ENCODE measurements around the gene SBSN. TPM values are rescaled to one million over a fixed set of nuclear protein-coding genes. Genes with fewer than 3 reads are reported as not detected.
"Not testable (repeated sequence)": the region's sequence is repeated elsewhere in the genome, so short reads cannot be mapped to it uniquely, and the experiment has no call there.

SBSN gene
- total RNA-seq, 2 experiments from 2014 or later, result not detected

DNA sequence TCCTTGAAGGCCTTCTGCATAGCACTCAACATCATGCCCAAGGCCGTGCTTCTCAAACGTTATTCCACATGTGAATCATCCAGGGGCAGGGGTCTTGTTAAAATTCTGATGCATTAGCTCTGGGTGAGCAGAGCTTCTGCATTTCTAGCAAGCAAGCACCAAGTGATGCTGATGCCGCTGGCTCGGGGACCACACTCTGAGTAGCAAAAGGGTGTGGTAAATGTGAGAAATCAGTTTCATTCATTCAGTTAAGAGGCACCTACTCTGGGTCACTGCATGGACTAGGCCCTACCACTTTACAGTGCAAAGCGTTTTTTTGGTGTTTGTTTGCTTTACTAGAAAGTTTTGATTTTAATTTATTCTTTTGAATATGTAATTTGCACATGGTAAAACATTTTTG lies 45.0 kb downstream of the SBSN start:
- no peak for DNase-seq (ENCODE audit: low spot score)
- BruUV-seq (replicated peaks), result no TSS peak
- H3K4me1 ChIP-seq (ENCODE audit: insufficient read depth, low read length, poor library complexity, severe bottlenecking), result peaks cover 11% of the 10 kb centered on the region
- TF ChIP-seq, protein P1, sequence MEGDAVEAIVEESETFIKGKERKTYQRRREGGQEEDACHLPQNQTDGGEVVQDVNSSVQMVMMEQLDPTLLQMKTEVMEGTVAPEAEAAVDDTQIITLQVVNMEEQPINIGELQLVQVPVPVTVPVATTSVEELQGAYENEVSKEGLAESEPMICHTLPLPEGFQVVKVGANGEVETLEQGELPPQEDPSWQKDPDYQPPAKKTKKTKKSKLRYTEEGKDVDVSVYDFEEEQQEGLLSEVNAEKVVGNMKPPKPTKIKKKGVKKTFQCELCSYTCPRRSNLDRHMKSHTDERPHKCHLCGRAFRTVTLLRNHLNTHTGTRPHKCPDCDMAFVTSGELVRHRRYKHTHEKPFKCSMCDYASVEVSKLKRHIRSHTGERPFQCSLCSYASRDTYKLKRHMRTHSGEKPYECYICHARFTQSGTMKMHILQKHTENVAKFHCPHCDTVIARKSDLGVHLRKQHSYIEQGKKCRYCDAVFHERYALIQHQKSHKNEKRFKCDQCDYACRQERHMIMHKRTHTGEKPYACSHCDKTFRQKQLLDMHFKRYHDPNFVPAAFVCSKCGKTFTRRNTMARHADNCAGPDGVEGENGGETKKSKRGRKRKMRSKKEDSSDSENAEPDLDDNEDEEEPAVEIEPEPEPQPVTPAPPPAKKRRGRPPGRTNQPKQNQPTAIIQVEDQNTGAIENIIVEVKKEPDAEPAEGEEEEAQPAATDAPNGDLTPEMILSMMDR (conservative IDR thresholded peaks at IDR 0.05; ENCODE audit: low read length), result no peak
- TF ChIP-seq EZH2phosphoT487 (IDR thresholded peaks at IDR 0.05; ENCODE audit: borderline replicate concordance, low read depth, low read length), result no peak
- no peaks in the 10 kb centered on the region for H4K20me1 ChIP-seq (ENCODE audit: insufficient read depth, low read length)
- POLR2A ChIA-PET, result no interaction called here
- no peak overlapping the region for H3K4me2 ChIP-seq (ENCODE audit: low read length)
- intact Hi-C loops (cut with micrococcal nuclease; ENCODE audit: unreplicated experiment), result no loop called here
- no peak overlapping the region for H3K27ac ChIP-seq (ENCODE audit: low read depth, low read length, poor library complexity, severe bottlenecking)
- no peak overlapping the region for H3K4me3 ChIP-seq (ENCODE audit: low read depth, low read length, poor library complexity, severe bottlenecking)
- no peaks in the 10 kb centered on the region for H3K79me2 ChIP-seq (ENCODE audit: insufficient read depth, low read depth, low read length)
- H2AFZ ChIP-seq (ENCODE audit: low read length), result no peak overlapping the region
- H3K9me2 ChIP-seq (ENCODE audit: insufficient read depth, low read length), result no peaks in the 10 kb centered on the region
- H3K36me3 ChIP-seq (ENCODE audit: insufficient read depth, low read length), result no peaks in the 10 kb centered on the region
- CTCF ChIA-PET (ENCODE audit: unreplicated experiment), result no interaction called here
- no peaks in the 10 kb centered on the region for H3K9me3 ChIP-seq (ENCODE audit: low read length)

DNA sequence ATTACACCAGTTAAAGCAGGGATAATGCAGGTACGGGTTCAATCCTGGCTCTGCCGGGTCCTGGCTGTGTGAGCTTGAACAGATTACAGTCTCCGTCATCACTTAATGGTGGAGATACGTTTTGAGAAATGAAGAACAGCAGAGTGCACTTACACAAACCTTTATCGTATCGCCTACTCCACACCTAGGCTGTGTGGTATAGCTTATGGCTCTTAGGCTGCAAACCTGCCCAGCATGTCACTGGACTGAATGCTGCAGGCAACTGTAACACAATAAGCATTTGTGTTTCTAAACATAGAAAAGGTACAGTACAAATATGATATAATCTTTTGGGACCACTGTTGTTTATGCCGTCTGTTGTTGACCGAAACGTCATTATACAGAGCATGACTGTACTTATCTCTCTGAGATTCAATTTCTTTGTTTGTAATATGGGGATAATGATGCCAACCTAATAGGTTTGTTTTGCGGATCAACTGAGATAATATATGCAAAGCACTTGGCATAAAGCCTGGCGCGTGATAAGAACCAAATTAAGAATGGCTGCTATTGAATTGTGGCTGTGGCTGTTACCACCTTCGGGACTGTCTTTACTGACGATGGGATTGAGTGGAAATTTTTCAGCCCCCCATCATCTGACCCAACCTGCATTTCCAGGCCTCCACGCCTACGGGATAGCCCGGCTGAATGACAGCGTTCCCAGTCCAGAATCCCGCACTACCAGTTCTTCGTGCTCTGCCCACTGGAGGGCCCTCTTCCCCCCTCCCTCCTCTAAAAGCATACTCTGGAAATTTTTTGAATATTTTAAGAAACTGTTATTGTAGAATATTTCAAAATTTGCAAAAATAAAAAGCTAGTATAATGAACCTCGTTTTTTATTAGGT lies 49.1 kb downstream of the SBSN start:
- no peak overlapping the region for H3K4me3 ChIP-seq (ENCODE audit: low read depth, low read length, poor library complexity, severe bottlenecking)
- H4K20me1 ChIP-seq (ENCODE audit: insufficient read depth, low read length), result no peaks in the 10 kb centered on the region
- TF ChIP-seq EZH2phosphoT487 (IDR thresholded peaks at IDR 0.05; ENCODE audit: borderline replicate concordance, low read depth, low read length), result no peak
- TF ChIP-seq, protein P1 (conservative IDR thresholded peaks at IDR 0.05; ENCODE audit: low read length), result no peak
- H3K79me2 ChIP-seq (ENCODE audit: insufficient read depth, low read depth, low read length), result no peaks in the 10 kb centered on the region
- H3K27ac ChIP-seq (ENCODE audit: low read depth, low read length, poor library complexity, severe bottlenecking), result no peak overlapping the region
- H3K4me1 ChIP-seq (ENCODE audit: insufficient read depth, low read length, poor library complexity, severe bottlenecking), result peaks cover under 1% of the 10 kb centered on the region
- no peak overlapping the region for H2AFZ ChIP-seq (ENCODE audit: low read length)
- DNase-seq (ENCODE audit: low spot score), result no peak
- H3K36me3 ChIP-seq (ENCODE audit: insufficient read depth, low read length), result no peaks in the 10 kb centered on the region
- BruUV-seq (replicated peaks), result no TSS peak
- H3K4me2 ChIP-seq (ENCODE audit: low read length), result no peak overlapping the region
- ChIA-PET POLR2A (no interaction called here), CTCF (ENCODE audit: unreplicated experiment) (no interaction called here)
- intact Hi-C loops (cut with micrococcal nuclease; ENCODE audit: unreplicated experiment), result no loop called here
- no peaks in the 10 kb centered on the region for H3K9me3 ChIP-seq (ENCODE audit: low read length)
- no peaks in the 10 kb centered on the region for H3K9me2 ChIP-seq (ENCODE audit: insufficient read depth, low read length)

DNA sequence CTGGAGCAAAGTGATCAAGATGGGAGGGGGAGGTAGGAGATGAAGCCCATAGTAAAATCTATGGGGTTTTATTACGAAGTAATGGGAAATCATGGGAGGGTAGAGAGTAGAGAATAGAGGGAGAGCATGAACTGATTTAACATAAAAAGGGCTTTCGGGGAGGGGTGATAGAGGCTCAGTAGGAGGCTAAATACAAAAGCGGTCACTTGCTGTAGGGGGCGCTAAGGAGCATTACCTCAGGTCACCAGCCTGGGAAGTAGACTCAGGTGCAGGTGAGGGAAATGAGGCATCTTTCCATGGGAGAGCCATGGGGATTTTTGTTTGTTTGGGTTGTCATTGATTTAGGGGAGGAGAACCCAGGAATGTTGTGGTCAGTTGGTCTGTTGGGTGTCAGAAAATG lies 52.0 kb downstream of the SBSN start:
- H3K4me2 ChIP-seq (ENCODE audit: low read length), result no peak overlapping the region
- CTCF ChIA-PET (ENCODE audit: unreplicated experiment), result no interaction called here
- no TSS peak for BruUV-seq (replicated peaks)
- no peak overlapping the region for H3K4me3 ChIP-seq (ENCODE audit: low read depth, low read length, poor library complexity, severe bottlenecking)
- no peaks in the 10 kb centered on the region for H3K9me2 ChIP-seq (ENCODE audit: insufficient read depth, low read length)
- POLR2A ChIA-PET, result no interaction called here
- no peaks in the 10 kb centered on the region for H3K9me3 ChIP-seq (ENCODE audit: low read length)
- H3K79me2 ChIP-seq (ENCODE audit: insufficient read depth, low read depth, low read length), result no peaks in the 10 kb centered on the region
- H3K27ac ChIP-seq (ENCODE audit: low read depth, low read length, poor library complexity, severe bottlenecking), result no peak overlapping the region
- no peaks in the 10 kb centered on the region for H4K20me1 ChIP-seq (ENCODE audit: insufficient read depth, low read length)
- H3K4me1 ChIP-seq (ENCODE audit: insufficient read depth, low read length, poor library complexity, severe bottlenecking), result no peaks in the 10 kb centered on the region
- H2AFZ ChIP-seq (ENCODE audit: low read length), result no peak overlapping the region
- DNase-seq (ENCODE audit: low spot score), result peak; percentile 30
- TF ChIP-seq, protein P1 (conservative IDR thresholded peaks at IDR 0.05; ENCODE audit: low read length), result peak; percentile 72
- TF ChIP-seq EZH2phosphoT487 (IDR thresholded peaks at IDR 0.05; ENCODE audit: borderline replicate concordance, low read depth, low read length), result no peak
- no peaks in the 10 kb centered on the region for H3K36me3 ChIP-seq (ENCODE audit: insufficient read depth, low read length)
- intact Hi-C loops (cut with micrococcal nuclease; ENCODE audit: unreplicated experiment), result no loop called here

DNA sequence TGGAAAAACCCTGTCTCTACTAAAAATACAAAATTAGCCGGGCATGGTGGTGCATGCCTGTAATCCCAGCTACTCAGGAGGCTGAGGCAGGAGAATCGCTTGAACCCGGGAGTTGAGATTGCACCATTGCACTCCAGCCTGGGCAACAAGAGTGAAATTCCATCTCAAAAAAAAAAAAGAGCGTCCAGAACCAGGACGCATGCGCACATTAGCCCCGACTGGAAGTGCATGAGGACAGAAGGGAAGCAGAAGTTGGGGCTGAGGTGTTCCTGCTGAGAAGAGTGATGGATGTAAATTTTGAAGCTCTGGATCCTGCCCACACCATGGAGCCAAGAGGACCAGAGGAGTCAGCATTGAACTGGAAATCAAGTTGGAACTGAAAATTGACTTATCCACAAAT lies 53.5 kb downstream of the SBSN start:
- H3K4me3 ChIP-seq (ENCODE audit: low read depth, low read length, poor library complexity, severe bottlenecking); H3K9me2 ChIP-seq (ENCODE audit: insufficient read depth, low read length); H3K9me3 ChIP-seq (ENCODE audit: low read length); H2AFZ ChIP-seq (ENCODE audit: low read length); CTCF ChIA-PET (ENCODE audit: unreplicated experiment); DNase-seq (ENCODE audit: low spot score); H3K27ac ChIP-seq (ENCODE audit: low read depth, low read length, poor library complexity, severe bottlenecking); H4K20me1 ChIP-seq (ENCODE audit: insufficient read depth, low read length); H3K36me3 ChIP-seq (ENCODE audit: insufficient read depth, low read length); POLR2A ChIA-PET; intact Hi-C loops (cut with micrococcal nuclease; ENCODE audit: unreplicated experiment); BruUV-seq (replicated peaks); H3K4me2 ChIP-seq (ENCODE audit: low read length); H3K79me2 ChIP-seq (ENCODE audit: insufficient read depth, low read depth, low read length); H3K4me1 ChIP-seq (ENCODE audit: insufficient read depth, low read length, poor library complexity, severe bottlenecking): not testable (repeated sequence)
